HepG2 (cell line): ENCODE measurements around the gene VEGFB. TPM values are rescaled to one million over a fixed set of nuclear protein-coding genes. Genes with fewer than 3 reads are reported as not detected.

ENCODE experiments used
- ATF4 ChIP-seq, 2 experiments: fragments of 450-650 bp in 1 of 2; sonication (generic) in 1 of 2; formaldehyde crosslinking; IDR thresholded peaks; 2 replicates each; pipeline versions ENCODE4 v1.5.0 to v1.8.0; 2020 to 2022; ENCODE audit warnings: mild to moderate bottlenecking in 1 of 2, missing genetic modification reagents in 1 of 2
- BCL3 ChIP-seq: sonication (generic); formaldehyde crosslinking; IDR thresholded peaks from 2 replicates; pipeline ENCODE4 v1.5.1; 2020; ENCODE audit warnings: mild to moderate bottlenecking, missing genetic modification reagents, moderate library complexity
- CREB1 ChIP-seq, 2 experiments: fragments of 450-650 bp in 1 of 2; IDR thresholded peaks; 2 replicates each; pipeline ENCODE4 v1.6.1; 2016 to 2017; ENCODE audit warnings: control low read depth in 1 of 2, mild to moderate bottlenecking in 1 of 2, missing compliant biosample characterization in 1 of 2, missing genetic modification characterization in 1 of 2
- ELK4 ChIP-seq: sonication (generic); formaldehyde crosslinking; IDR thresholded peaks from 2 replicates; pipeline ENCODE4 v1.9.0; 2021; ENCODE audit warnings: missing genetic modification reagents, borderline replicate concordance
- HCFC1 ChIP-seq: fragments of 150-350 bp; IDR thresholded peaks from 2 replicates; pipeline ENCODE4 v1.6.1; 2014; ENCODE audit warnings: low read depth, low read length
- IKZF1 ChIP-seq: fragments of 450-650 bp; IDR thresholded peaks from 2 replicates; pipeline ENCODE4 v1.7.1; 2016
- IRF2 ChIP-seq: IDR thresholded peaks from 2 replicates; pipeline ENCODE4 v1.6.1; 2018; ENCODE audit warnings: missing genetic modification reagents, missing compliant biosample characterization
- KLF12 ChIP-seq: sonication (generic); formaldehyde crosslinking; IDR thresholded peaks from 2 replicates; pipeline ENCODE4 v1.4.0; 2020; ENCODE audit warnings: missing genetic modification reagents, borderline replicate concordance
- KLF16 ChIP-seq, 2 experiments: sonication (generic) in 1 of 2; formaldehyde crosslinking in 1 of 2; IDR thresholded peaks; 2 replicates each; pipeline versions ENCODE4 v1.6.1 to v1.8.0; 2016 to 2023; ENCODE audit warnings: missing genetic modification reagents in 2 of 2, missing compliant biosample characterization in 1 of 2
- NCOA1 ChIP-seq: sonication (generic); formaldehyde crosslinking; IDR thresholded peaks from 2 replicates; pipeline ENCODE4 v1.9.0; 2021; ENCODE audit warnings: missing genetic modification reagents
- PHF20 ChIP-seq: sonication (generic); formaldehyde crosslinking; IDR thresholded peaks from 2 replicates; pipeline ENCODE4 v1.5.0; 2020; ENCODE audit warnings: mild to moderate bottlenecking, missing genetic modification reagents
- POGZ ChIP-seq: sonication (generic); formaldehyde crosslinking; IDR thresholded peaks from 2 replicates; pipeline ENCODE4 v1.4.0; 2020; ENCODE audit warnings: mild to moderate bottlenecking, missing genetic modification reagents
- SIN3B ChIP-seq: fragments of 150-350 bp; IDR thresholded peaks from 2 replicates; pipeline ENCODE4 v1.6.1; 2014; ENCODE audit warnings: low read length
- TCF7L2 ChIP-seq: IDR thresholded peaks from 2 replicates; pipeline ENCODE4 v1.6.1; 2011; ENCODE audit warnings: mild to moderate bottlenecking, low read depth, low read length, moderate library complexity
- TFAP4 ChIP-seq: sonication (generic); IDR thresholded peaks from 2 replicates; pipeline ENCODE4 v1.6.1; 2016; ENCODE audit warnings: low read depth, borderline replicate concordance
- TSC22D2 ChIP-seq: sonication (generic); formaldehyde crosslinking; IDR thresholded peaks from 2 replicates; pipeline ENCODE4 v1.5.1; 2020; ENCODE audit warnings: missing genetic modification reagents, mild to moderate bottlenecking, borderline replicate concordance
- ZBTB26 ChIP-seq: IDR thresholded peaks from 2 replicates; pipeline ENCODE4 v1.6.1; 2016; ENCODE audit warnings: missing compliant biosample characterization, missing genetic modification reagents, borderline replicate concordance
- ZC3H13 ChIP-seq: sonication (generic); formaldehyde crosslinking; IDR thresholded peaks from 2 replicates; pipeline ENCODE4 v1.8.1; 2023; ENCODE audit warnings: mild to moderate bottlenecking, missing genetic modification reagents, moderate library complexity
- ZFP41 ChIP-seq: sonication (generic); formaldehyde crosslinking; IDR thresholded peaks from 2 replicates; pipeline ENCODE4 v1.4.0; 2020; ENCODE audit warnings: mild to moderate bottlenecking, missing genetic modification reagents, borderline replicate concordance
- ZNF12 ChIP-seq: sonication (generic); formaldehyde crosslinking; IDR thresholded peaks from 2 replicates; pipeline ENCODE4 v1.5.0; 2020; ENCODE audit warnings: missing genetic modification reagents
- ZNF382 ChIP-seq: sonication (generic); formaldehyde crosslinking; IDR thresholded peaks from 2 replicates; pipeline ENCODE4 v1.5.0; 2020; ENCODE audit warnings: missing genetic modification reagents, mild to moderate bottlenecking, borderline replicate concordance
- ZNF563 ChIP-seq: sonication (generic); formaldehyde crosslinking; IDR thresholded peaks from 2 replicates; pipeline ENCODE4 v1.8.0; 2022; ENCODE audit warnings: mild to moderate bottlenecking, moderate library complexity, missing genetic modification reagents
- ZNF740 ChIP-seq: sonication (generic); formaldehyde crosslinking; IDR thresholded peaks from 2 replicates; pipeline ENCODE4 v1.4.0; 2020; ENCODE audit warnings: missing genetic modification reagents
- ZNF879 ChIP-seq: sonication (generic); formaldehyde crosslinking; IDR thresholded peaks from 2 replicates; pipeline ENCODE4 v1.8.1; 2023; ENCODE audit warnings: missing genetic modification reagents
- polyA plus RNA-seq, 8 experiments: library from polyadenylated mRNA; depleted of rRNA in 3 of 8; stranded (reverse) in 7 of 8; unstranded in 1 of 8; fragments of >200 nt; fragmentation: Illumina TruSeq in 4 of 8; extraction: Trizol in 4 of 8; gene quantifications; 2 replicates each; pipeline versions ENCODE4 v1.2.1 to v1.2.3, GENCODE V29; 2011 to 2016; ENCODE audit warnings: low read depth in 4 of 8, missing spikeins in 1 of 8, mixed read lengths in 1 of 8; ENCODE audit not compliant: insufficient read depth in 1 of 8
- total RNA-seq, 5 experiments: library from RNA; depleted of rRNA; stranded (reverse); fragments of >200 nt; fragmentation: Illumina TruSeq; extraction: Trizol; gene quantifications; 2 replicates each; pipeline ENCODE4 v1.2.3, GENCODE V29; 2016; ENCODE audit warnings: low read depth in 1 of 5

Gene VEGFB
- total and polyA plus RNA-seq, 2 of the 13 experiments (the other 11 are each of a cell fraction or from before 2014, with no cell fraction given), result 9.0 to 11.3 TPM

- TF ChIP-seq ZNF382 (CRISPR knock-in tag), result no peak
- TF ChIP-seq HCFC1, result peak; percentile 34; the same call in 1 of the 2 replicates
- no peak; the same call in 1 of the 2 replicates for TF ChIP-seq ZFP41
- TF ChIP-seq KLF16 (CRISPR knock-in tag; IDR thresholded peaks at IDR 0.05), result peak in 1 of 2 experiments; percentile 50; a peak in 1 of 4 replicates
- no peak for TF ChIP-seq ZNF12 (CRISPR knock-in tag)
- no peak; the same call in 1 of the 2 replicates for TF ChIP-seq ZBTB26 (CRISPR knock-in tag)
- TF ChIP-seq ATF4 (CRISPR knock-in tag; IDR thresholded peaks at IDR 0.05), result peak in 1 of 2 experiments; percentile 36; a peak in 1 of 4 replicates
- TF ChIP-seq TFAP4, result peak; percentile 10; the same call in 1 of the 2 replicates
- TF ChIP-seq BCL3, result peak; percentile 81; the same call in 1 of the 2 replicates
- no peak; the same call in 1 of the 2 replicates for TF ChIP-seq NCOA1 (CRISPR knock-in tag)
- TF ChIP-seq ZNF740 (CRISPR knock-in tag), result no peak
- peak; percentile 83; the same call in 1 of the 2 replicates for TF ChIP-seq KLF12 (CRISPR knock-in tag)
- peak; percentile 84 for TF ChIP-seq PHF20 (CRISPR knock-in tag)
- no peak for TF ChIP-seq ELK4 (CRISPR knock-in tag)
- TF ChIP-seq TSC22D2, result no peak
- TF ChIP-seq TCF7L2, result no peak
- no peak for TF ChIP-seq SIN3B
- no peak for TF ChIP-seq POGZ (CRISPR knock-in tag)
- TF ChIP-seq ZNF563 (CRISPR knock-in tag), result no peak; the same call in 1 of the 2 replicates
- TF ChIP-seq ZC3H13 (CRISPR knock-in tag), result no peak
- TF ChIP-seq IRF2 (CRISPR knock-in tag), result peak; percentile 56; the same call in 1 of the 2 replicates
- no peak for TF ChIP-seq IKZF1
- TF ChIP-seq CREB1 (IDR thresholded peaks at IDR 0.05), result peak; percentile 93
- TF ChIP-seq CREB1 (CRISPR knock-in tag; IDR thresholded peaks at IDR 0.05), result peak; percentile 97
- TF ChIP-seq ZNF879, result no peak
These were observed 6.3 kb downstream of the VEGFB start, which contains the start of gene FKBP2 (continued) for GRCh38 chr11:64240435-64241240.
